Esophagus muscularis mucosa (tissue), 3 donors: Measurements from ENCODE around the gene PRSS36.

Experiments used
- POLR2A ChIP-seq: fragments of 450-650 bp; IDR thresholded peaks from one replicate; pipeline ENCODE4 v1.6.1; 2017; ENCODE audit warnings: antibody characterized with exemption, moderate library complexity, mild to moderate bottlenecking, low read depth
- TF ChIP-seq, protein P1 (sequence below), 3 experiments: fragments of 200-600 bp in 2 of 3; fragments of 450-650 bp in 1 of 3; sonication (generic) in 2 of 3; IDR thresholded peaks; one replicate each; pipeline ENCODE4 v1.5.1; 2017 to 2019; ENCODE audit warnings: antibody characterized with exemption in 3 of 3, mild to moderate bottlenecking in 2 of 3, moderate library complexity in 1 of 3

DNA sequence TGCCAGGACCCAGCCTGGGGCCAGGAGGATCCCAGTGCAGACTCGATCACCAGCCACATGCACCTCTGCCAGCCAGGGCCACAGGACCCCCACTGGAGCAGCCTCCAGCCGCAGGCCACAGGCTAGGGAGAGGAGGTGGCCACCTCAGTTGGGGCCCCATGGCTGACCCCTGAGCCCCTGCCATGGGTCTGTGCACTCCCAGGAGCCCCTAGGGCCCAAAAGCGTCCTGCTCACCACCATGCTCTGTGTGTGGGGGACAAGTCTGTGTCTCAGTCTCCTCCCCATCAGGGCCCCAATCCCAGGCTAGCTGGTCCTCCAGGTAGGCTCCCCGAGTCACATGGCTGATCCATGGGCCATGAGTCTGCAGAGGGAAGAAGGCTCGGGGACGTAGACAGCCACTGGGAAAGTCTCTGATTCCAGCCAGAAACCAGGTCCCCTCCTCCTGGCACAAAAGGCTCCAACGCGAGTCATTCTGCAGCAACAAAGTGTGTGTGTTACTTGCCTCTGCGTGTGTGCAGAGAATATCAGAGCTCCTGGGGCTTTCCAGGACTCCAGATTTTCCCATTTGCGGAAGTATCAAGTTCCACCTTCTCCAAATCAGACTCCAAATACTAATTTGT, 8.3 kb downstream of the PRSS36 start:
- TF ChIP-seq POLR2A: no peak
- TF ChIP-seq, protein P1, sequence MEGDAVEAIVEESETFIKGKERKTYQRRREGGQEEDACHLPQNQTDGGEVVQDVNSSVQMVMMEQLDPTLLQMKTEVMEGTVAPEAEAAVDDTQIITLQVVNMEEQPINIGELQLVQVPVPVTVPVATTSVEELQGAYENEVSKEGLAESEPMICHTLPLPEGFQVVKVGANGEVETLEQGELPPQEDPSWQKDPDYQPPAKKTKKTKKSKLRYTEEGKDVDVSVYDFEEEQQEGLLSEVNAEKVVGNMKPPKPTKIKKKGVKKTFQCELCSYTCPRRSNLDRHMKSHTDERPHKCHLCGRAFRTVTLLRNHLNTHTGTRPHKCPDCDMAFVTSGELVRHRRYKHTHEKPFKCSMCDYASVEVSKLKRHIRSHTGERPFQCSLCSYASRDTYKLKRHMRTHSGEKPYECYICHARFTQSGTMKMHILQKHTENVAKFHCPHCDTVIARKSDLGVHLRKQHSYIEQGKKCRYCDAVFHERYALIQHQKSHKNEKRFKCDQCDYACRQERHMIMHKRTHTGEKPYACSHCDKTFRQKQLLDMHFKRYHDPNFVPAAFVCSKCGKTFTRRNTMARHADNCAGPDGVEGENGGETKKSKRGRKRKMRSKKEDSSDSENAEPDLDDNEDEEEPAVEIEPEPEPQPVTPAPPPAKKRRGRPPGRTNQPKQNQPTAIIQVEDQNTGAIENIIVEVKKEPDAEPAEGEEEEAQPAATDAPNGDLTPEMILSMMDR (IDR thresholded peaks at IDR 0.05): no peak
